ENCODE data around the gene SH3BGRL2.

SH3BGRL2 gene

GRCh38 chr6:79640146-79641111, 9.3 kb downstream of the SH3BGRL2 start:
- Histone ChIP-seq H3K4me3 (ENCODE audit: low read depth in 1 of 2, low read length in 2 of 2) (no peak overlapping the region), H3K79me2 (ENCODE audit: insufficient read depth, low read length) (no peaks in the 10 kb centered on the region), H3K9me3 (ENCODE audit: insufficient read depth, low read length, severe bottlenecking) (no peaks in the 10 kb centered on the region), H3K36me3 (ENCODE audit: insufficient read depth, low read length) (no peaks in the 10 kb centered on the region), H3K27ac (ENCODE audit: low read length) (no peak overlapping the region), H2AFZ (ENCODE audit: low read depth, low read length) (no peak overlapping the region), H3K27me3 (ENCODE audit: insufficient read depth, low read length, poor library complexity) (no peaks in the 10 kb centered on the region), H4K20me1 (ENCODE audit: insufficient read depth, low read length) (no peaks in the 10 kb centered on the region), H3K4me1 (ENCODE audit: insufficient read depth, low read length) (no peaks in the 10 kb centered on the region), H3K9ac (ENCODE audit: low read depth, low read length) (no peak overlapping the region), H3K4me2 (ENCODE audit: insufficient read depth, low read length) (no peak overlapping the region)
- no peak for DNase-seq
- no peak for ATAC-seq (ENCODE audit: insufficient read depth, low read depth)
- TF ChIP-seq EZH2 (IDR thresholded peaks at IDR 0.05; ENCODE audit: borderline replicate concordance, low read depth, low read length, severe bottlenecking) = no peak
- TF ChIP-seq, protein P1, sequence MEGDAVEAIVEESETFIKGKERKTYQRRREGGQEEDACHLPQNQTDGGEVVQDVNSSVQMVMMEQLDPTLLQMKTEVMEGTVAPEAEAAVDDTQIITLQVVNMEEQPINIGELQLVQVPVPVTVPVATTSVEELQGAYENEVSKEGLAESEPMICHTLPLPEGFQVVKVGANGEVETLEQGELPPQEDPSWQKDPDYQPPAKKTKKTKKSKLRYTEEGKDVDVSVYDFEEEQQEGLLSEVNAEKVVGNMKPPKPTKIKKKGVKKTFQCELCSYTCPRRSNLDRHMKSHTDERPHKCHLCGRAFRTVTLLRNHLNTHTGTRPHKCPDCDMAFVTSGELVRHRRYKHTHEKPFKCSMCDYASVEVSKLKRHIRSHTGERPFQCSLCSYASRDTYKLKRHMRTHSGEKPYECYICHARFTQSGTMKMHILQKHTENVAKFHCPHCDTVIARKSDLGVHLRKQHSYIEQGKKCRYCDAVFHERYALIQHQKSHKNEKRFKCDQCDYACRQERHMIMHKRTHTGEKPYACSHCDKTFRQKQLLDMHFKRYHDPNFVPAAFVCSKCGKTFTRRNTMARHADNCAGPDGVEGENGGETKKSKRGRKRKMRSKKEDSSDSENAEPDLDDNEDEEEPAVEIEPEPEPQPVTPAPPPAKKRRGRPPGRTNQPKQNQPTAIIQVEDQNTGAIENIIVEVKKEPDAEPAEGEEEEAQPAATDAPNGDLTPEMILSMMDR (IDR thresholded peaks at IDR 0.05; ENCODE audit: borderline replicate concordance, extremely low read depth, low read length, poor library complexity, severe bottlenecking) = no peak

- H3K9ac ChIP-seq (ENCODE audit: low read depth, low read length) = no peak overlapping the region
- no peak overlapping the region for H2AFZ ChIP-seq (ENCODE audit: low read depth, low read length)
- H3K4me2 ChIP-seq (ENCODE audit: insufficient read depth, low read length) = no peak overlapping the region
- H3K79me2 ChIP-seq (ENCODE audit: insufficient read depth, low read length) = no peaks in the 10 kb centered on the region
- no peak overlapping the region for H3K27ac ChIP-seq (ENCODE audit: low read length)
- no peaks in the 10 kb centered on the region for H3K4me1 ChIP-seq (ENCODE audit: insufficient read depth, low read length)
- H3K27me3 ChIP-seq (ENCODE audit: insufficient read depth, low read length, poor library complexity) = peaks cover 3% of the 10 kb centered on the region
- no peak for TF ChIP-seq EZH2 (IDR thresholded peaks at IDR 0.05; ENCODE audit: borderline replicate concordance, low read depth, low read length, severe bottlenecking)
- TF ChIP-seq, protein P1 (IDR thresholded peaks at IDR 0.05; ENCODE audit: borderline replicate concordance, extremely low read depth, low read length, poor library complexity, severe bottlenecking) = no peak
- no peaks in the 10 kb centered on the region for H4K20me1 ChIP-seq (ENCODE audit: insufficient read depth, low read length)
- H3K36me3 ChIP-seq (ENCODE audit: insufficient read depth, low read length) = no peaks in the 10 kb centered on the region
- H3K9me3 ChIP-seq (ENCODE audit: insufficient read depth, low read length, severe bottlenecking) = no peaks in the 10 kb centered on the region
- DNase-seq (peak; percentile 5), ATAC-seq (ENCODE audit: insufficient read depth, low read depth) (peak; percentile 31; the same call in 1 of the 3 replicates)
- H3K4me3 ChIP-seq (ENCODE audit: low read depth in 1 of 2, low read length in 2 of 2) = no peak overlapping the region
These were observed 14.9 kb downstream of the SH3BGRL2 start for GRCh38 chr6:79646006-79646405.

GRCh38 chr6:79646561-79646960, 15.4 kb downstream of the SH3BGRL2 start:
- H4K20me1 ChIP-seq (ENCODE audit: insufficient read depth, low read length) = no peaks in the 10 kb centered on the region
- peaks cover 3% of the 10 kb centered on the region for H3K27me3 ChIP-seq (ENCODE audit: insufficient read depth, low read length, poor library complexity)
- TF ChIP-seq EZH2 (IDR thresholded peaks at IDR 0.05; ENCODE audit: borderline replicate concordance, low read depth, low read length, severe bottlenecking) = no peak
- TF ChIP-seq, protein P1 (IDR thresholded peaks at IDR 0.05; ENCODE audit: borderline replicate concordance, extremely low read depth, low read length, poor library complexity, severe bottlenecking) = no peak
- no peaks in the 10 kb centered on the region for H3K4me1 ChIP-seq (ENCODE audit: insufficient read depth, low read length)
- no peak overlapping the region for H3K4me2 ChIP-seq (ENCODE audit: insufficient read depth, low read length)
- H3K4me3 ChIP-seq (ENCODE audit: low read depth in 1 of 2, low read length in 2 of 2) = no peak overlapping the region
- DNase-seq (no peak), ATAC-seq (ENCODE audit: insufficient read depth, low read depth) (no peak)
- H3K27ac ChIP-seq (ENCODE audit: low read length) = no peak overlapping the region
- H3K9ac ChIP-seq (ENCODE audit: low read depth, low read length) = no peak overlapping the region
- no peak overlapping the region for H2AFZ ChIP-seq (ENCODE audit: low read depth, low read length)
- no peaks in the 10 kb centered on the region for H3K79me2 ChIP-seq (ENCODE audit: insufficient read depth, low read length)
- no peaks in the 10 kb centered on the region for H3K9me3 ChIP-seq (ENCODE audit: insufficient read depth, low read length, severe bottlenecking)
- no peaks in the 10 kb centered on the region for H3K36me3 ChIP-seq (ENCODE audit: insufficient read depth, low read length)

All from DND-41 (cell line).